ENCODE measurements around the gene IGSF5. TPM values are rescaled to one million over a fixed set of nuclear protein-coding genes. Genes with fewer than 3 reads are reported as not detected.
"Not testable (repeated sequence)": the region's sequence is repeated elsewhere in the genome, so short reads cannot be mapped to it uniquely, and the experiment has no call there.

Gene IGSF5
- polyA plus RNA-seq, 3 donors = 0.82 to 1.1 (median 0.90) TPM

GRCh38 chr21:39730418-39731157 lies 14.4 kb upstream of the IGSF5 start:
- DNase-seq (ENCODE audit: extremely low read depth in 1 of 11, low read depth in 9 of 11, low spot score in 4 of 11) = no peak

GRCh38 chr21:39736716-39737115 lies 8.3 kb upstream of the IGSF5 start:
- DNase-seq (ENCODE audit: extremely low read depth in 1 of 11, low read depth in 9 of 11, low spot score in 4 of 11) = no peak

- DNase-seq (ENCODE audit: extremely low read depth in 1 of 11, low read depth in 9 of 11, low spot score in 4 of 11) = no peak
Observed at GRCh38 chr21:39737376-39738000, 7.5 kb upstream of the IGSF5 start.

GRCh38 chr21:39738566-39738965 lies 6.4 kb upstream of the IGSF5 start:
- no peak for DNase-seq (ENCODE audit: extremely low read depth in 1 of 11, low read depth in 9 of 11, low spot score in 4 of 11)

- not testable (repeated sequence) for DNase-seq (ENCODE audit: extremely low read depth in 1 of 11, low read depth in 9 of 11, low spot score in 4 of 11)
Observed at GRCh38 chr21:39739531-39739930, 5.5 kb upstream of the IGSF5 start.

- not testable (repeated sequence) for DNase-seq (ENCODE audit: extremely low read depth in 1 of 11, low read depth in 9 of 11, low spot score in 4 of 11)
Observed at GRCh38 chr21:39742561-39742960, 2.4 kb upstream of the IGSF5 start.

GRCh38 chr21:39745332-39745731 lies 349 bp downstream of the IGSF5 start:
- DNase-seq (ENCODE audit: extremely low read depth in 1 of 11, low read depth in 9 of 11, low spot score in 4 of 11) = not testable (repeated sequence)

- no peak for DNase-seq (ENCODE audit: extremely low read depth in 1 of 11, low read depth in 9 of 11, low spot score in 4 of 11)
Observed at GRCh38 chr21:39750670-39751069, 5.7 kb downstream of the IGSF5 start.

GRCh38 chr21:39754811-39755210 lies 9.8 kb downstream of the IGSF5 start:
- no peak for DNase-seq (ENCODE audit: extremely low read depth in 1 of 11, low read depth in 9 of 11, low spot score in 4 of 11)

GRCh38 chr21:39756285-39756684 lies 11.3 kb downstream of the IGSF5 start:
- DNase-seq (ENCODE audit: extremely low read depth in 1 of 11, low read depth in 9 of 11, low spot score in 4 of 11) = no peak

- peak in 5 of 11 donors; percentile 12 to 27 (median 22) for DNase-seq (ENCODE audit: extremely low read depth in 1 of 11, low read depth in 9 of 11, low spot score in 4 of 11)
Observed at GRCh38 chr21:39763272-39763970, 18.4 kb downstream of the IGSF5 start.

GRCh38 chr21:39774227-39774626 lies 29.2 kb downstream of the IGSF5 start:
- DNase-seq (ENCODE audit: extremely low read depth in 1 of 11, low read depth in 9 of 11, low spot score in 4 of 11) = no peak

- DNase-seq (ENCODE audit: extremely low read depth in 1 of 11, low read depth in 9 of 11, low spot score in 4 of 11) = no peak
Observed at GRCh38 chr21:39775816-39776215, 30.8 kb downstream of the IGSF5 start.

- DNase-seq (ENCODE audit: extremely low read depth in 1 of 11, low read depth in 9 of 11, low spot score in 4 of 11) = no peak
Observed at GRCh38 chr21:39776589-39776988, 31.6 kb downstream of the IGSF5 start.

GRCh38 chr21:39781331-39781730 lies 36.3 kb downstream of the IGSF5 start:
- DNase-seq (ENCODE audit: extremely low read depth in 1 of 11, low read depth in 9 of 11, low spot score in 4 of 11) = no peak

GRCh38 chr21:39788383-39788782 lies 43.4 kb downstream of the IGSF5 start:
- DNase-seq (ENCODE audit: extremely low read depth in 1 of 11, low read depth in 9 of 11, low spot score in 4 of 11) = peak; percentile 71 to 93 (median 85)

- DNase-seq (ENCODE audit: extremely low read depth in 1 of 11, low read depth in 9 of 11, low spot score in 4 of 11) = no peak
Observed at GRCh38 chr21:39796466-39796865, 51.5 kb downstream of the IGSF5 start.

GRCh38 chr21:39799178-39799577 lies 54.2 kb downstream of the IGSF5 start:
- no peak for DNase-seq (ENCODE audit: extremely low read depth in 1 of 11, low read depth in 9 of 11, low spot score in 4 of 11)

GRCh38 chr21:39800311-39800710 lies 55.3 kb downstream of the IGSF5 start:
- DNase-seq (ENCODE audit: extremely low read depth in 1 of 11, low read depth in 9 of 11, low spot score in 4 of 11) = peak in 1 of 11 donors; percentile 21

GRCh38 chr21:39802217-39802616 lies 57.2 kb downstream of the IGSF5 start:
- no peak for DNase-seq (ENCODE audit: extremely low read depth in 1 of 11, low read depth in 9 of 11, low spot score in 4 of 11)

Data from renal cortex interstitium (tissue), 11 donors.